ENCODE measurements around the gene TCF4.

- TF ChIP-seq, protein P1, sequence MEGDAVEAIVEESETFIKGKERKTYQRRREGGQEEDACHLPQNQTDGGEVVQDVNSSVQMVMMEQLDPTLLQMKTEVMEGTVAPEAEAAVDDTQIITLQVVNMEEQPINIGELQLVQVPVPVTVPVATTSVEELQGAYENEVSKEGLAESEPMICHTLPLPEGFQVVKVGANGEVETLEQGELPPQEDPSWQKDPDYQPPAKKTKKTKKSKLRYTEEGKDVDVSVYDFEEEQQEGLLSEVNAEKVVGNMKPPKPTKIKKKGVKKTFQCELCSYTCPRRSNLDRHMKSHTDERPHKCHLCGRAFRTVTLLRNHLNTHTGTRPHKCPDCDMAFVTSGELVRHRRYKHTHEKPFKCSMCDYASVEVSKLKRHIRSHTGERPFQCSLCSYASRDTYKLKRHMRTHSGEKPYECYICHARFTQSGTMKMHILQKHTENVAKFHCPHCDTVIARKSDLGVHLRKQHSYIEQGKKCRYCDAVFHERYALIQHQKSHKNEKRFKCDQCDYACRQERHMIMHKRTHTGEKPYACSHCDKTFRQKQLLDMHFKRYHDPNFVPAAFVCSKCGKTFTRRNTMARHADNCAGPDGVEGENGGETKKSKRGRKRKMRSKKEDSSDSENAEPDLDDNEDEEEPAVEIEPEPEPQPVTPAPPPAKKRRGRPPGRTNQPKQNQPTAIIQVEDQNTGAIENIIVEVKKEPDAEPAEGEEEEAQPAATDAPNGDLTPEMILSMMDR (optimal IDR thresholded peaks at IDR 0.05 in 1 of 3, IDR thresholded peaks at IDR 0.05 in 1 of 3, conservative IDR thresholded peaks at IDR 0.05 in 1 of 3; ENCODE audit: extremely low read depth in 1 of 3, insufficient read depth in 2 of 3, low read length in 3 of 3), result no peak
- TF ChIP-seq EZH2 (IDR thresholded peaks at IDR 0.05; ENCODE audit: low read length), result no peak
These were observed 108.2 kb downstream of the TCF4 start for GRCh38 chr18:55479656-55480420.

Data from keratinocyte (primary cell).